GM21447 (cell line): ENCODE results near the gene MYL3.
"Not testable (repeated sequence)": the region's sequence is repeated elsewhere in the genome, so short reads cannot be mapped to it uniquely, and the experiment has no call there.

Experiments used
- ATAC-seq: cut with Tn5 transposase; IDR thresholded peaks from one replicate; pipeline ENCODE4 v1.9.1; 2021; ENCODE audit not compliant: unreplicated experiment

MYL3 gene

DNA sequence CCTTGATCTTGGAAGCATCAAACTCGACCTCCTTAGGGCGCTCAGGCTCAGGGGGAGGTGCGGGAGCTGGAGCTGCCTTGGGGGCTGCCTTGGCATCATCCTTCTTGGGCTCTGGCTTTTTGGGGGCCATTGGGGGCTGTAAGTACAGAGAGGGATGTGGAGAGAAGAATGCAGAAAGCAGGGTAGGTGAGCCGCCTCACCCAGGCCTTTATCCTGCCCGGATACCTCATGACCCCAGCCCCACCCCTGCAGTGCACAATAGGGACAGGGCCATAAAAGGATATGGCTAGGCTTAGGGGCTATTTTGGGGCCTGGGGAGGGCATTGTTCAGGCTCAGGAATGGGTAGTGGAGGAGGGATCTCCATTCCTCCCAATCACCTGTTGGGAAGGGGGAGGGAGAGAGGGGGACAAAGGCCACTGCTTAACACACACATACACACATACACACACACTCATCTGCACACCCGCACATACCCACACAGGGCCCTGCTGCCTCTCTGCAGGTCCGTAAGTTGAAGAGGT lies at the start of gene MYL3:
Gene MYL3, minus strand, starts transcription at position 184 of the 522 bp plus-strand sequence. Its CDS starts 54 bp downstream, at position 130.
- ATAC-seq, result no peak

DNA sequence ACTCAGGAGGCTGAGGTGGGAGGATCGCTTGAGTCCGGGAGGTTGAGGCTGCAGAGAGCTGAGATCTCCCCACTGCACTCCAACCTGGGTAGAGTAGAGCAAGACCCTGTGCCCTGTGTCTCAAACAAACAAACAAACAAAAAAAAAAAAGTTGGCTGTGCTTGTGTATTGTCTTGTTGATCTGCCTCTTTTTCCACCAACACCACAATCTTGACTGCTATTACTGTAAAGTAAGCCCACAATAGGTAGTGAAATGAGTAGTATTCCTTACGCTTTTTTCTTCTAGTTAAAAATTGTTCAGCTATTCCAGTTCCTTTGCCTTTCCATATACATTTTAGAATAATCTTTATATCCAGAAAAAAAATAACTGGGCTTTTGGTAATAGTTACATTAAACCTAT lies 49.7 kb upstream of the MYL3 start:
- ATAC-seq, result no peak

DNA sequence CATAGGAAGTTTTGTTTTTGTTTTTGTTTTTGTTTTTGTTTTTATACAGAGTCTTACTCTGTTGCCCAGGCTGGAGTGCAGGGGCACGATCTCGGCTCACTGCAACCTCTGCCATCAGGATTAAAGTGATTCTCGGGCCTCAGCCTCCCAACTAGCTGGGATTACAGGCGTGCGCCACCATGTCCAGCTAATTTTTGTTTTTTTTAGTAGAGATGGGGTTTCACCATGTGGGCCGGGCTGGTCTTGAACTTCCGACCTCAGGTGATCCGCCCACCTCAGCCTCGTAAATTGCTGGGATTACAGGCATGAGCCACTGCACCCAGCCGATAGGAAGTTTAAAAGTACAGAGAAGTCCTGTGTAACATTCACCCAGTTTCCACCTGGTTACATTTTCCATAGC lies 47.7 kb upstream of the MYL3 start:
- not testable (repeated sequence) for ATAC-seq

DNA sequence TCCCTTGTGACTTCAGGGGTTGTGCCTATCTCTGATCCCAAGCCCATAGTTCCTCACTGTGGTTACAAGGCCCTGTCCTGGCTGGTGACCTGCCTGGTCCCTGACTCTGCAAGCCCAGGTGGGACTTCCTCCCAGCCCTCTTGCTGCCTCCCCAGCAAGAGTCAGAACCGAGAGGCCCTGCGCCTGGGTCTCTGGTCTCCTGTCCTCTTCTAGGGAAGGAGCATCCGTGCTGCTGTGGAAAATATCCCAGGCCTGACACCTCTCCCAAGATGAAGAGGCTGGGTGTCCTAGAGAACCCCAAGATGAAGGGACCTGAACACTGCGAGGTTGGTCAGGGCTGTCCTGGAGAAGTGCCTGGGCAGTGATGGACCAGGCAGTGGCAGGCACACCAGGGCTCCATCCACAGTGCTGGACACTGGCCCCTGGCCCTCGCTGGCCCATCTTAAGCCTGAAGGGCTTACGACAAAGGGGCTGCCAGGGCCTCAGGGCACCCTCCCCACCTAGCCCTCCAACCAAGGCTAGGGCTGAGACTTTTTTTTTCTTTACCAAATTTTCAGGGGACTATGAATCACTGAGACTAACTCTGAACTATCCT lies 47.0 kb upstream of the MYL3 start:
- ATAC-seq, result no peak

DNA sequence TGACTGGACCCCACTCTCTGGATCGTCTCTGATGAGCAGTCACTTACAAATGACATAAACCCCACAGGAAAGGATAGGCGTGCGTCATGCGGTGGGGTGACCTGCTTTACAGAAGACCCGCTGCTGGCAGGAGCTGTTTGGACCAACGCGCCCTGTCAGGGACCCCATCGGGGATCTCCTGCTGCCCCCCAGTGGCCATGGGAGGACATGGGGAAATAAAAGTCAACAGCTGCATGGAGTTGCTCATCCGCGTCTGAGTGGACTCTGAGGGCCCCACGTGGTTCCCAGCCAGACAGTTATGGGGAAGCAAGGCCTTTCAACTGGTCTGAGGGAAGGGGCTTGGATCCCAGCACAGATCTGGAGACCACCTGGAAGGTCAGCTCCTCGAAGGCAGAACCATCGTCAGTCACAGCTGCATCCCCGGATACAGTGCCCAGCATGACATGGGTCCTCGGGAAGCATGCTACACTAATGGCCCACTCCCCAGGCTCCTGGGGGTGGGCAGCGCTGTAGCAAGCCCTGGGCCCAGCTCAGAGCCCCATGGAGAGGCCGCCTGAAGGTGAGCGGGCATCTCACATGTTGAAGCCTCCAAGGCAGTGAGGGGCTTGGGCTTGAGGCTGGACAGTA lies 46.4 kb upstream of the MYL3 start:
- ATAC-seq, result no peak

DNA sequence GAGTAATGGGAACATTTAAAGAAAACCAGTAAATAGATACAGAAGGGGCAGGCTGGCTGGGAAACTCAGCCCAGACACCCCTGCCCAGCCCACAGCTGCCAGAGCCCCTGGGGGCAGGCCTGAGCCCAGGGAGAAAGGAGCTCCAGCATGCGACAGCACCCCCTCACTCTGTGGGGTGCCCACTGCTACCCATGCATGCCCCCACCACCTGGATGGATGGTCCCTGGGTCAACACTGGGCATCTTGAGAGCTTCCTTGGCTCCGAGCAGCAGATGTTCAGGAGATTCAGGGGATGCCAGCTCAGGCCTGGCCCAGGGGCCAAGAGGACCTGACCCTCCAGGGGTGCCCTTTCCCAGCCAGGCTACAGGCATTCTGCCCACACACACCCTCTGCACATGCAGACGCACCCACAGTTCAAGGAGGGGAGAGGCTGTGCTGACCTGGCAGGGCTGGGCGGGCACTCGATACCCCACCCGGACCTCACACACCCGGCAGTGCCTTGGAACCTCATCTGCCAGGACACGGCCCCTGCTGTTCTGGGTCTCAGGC lies 45.8 kb upstream of the MYL3 start:
- ATAC-seq, result no peak

DNA sequence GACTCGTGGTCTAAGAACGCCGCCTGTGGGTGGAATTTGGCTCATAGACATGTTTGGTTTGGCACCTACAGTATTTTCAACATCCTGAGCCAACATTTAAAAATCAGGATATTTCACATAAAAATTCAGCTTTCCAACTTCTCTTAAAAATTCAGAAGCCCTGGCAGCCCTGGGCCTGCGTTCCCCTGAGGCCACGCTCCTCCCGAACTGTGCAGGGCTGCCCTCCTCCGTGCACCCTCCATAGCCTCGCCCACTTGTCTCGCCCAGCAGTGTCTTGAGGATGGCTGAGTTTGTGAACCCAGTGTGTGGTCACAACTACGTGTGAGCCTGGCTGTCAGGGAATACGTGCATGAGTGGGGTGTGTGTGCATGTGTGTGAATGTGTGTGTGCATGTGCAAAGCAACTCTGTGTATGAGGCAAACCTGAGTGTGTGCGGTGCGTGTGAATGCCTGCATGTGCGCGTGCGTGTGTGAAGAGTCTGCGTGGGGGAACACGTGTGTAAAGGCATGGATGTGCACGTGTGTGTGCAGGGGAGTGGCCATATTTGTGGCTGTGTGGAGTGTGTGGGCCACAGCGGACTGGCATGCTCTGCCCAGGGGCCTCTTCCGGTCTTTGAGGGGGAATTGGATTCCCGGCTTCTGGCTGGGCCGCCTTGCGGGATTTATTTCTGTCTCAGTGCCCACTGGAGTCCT lies 45.2 kb upstream of the MYL3 start:
- no peak for ATAC-seq

DNA sequence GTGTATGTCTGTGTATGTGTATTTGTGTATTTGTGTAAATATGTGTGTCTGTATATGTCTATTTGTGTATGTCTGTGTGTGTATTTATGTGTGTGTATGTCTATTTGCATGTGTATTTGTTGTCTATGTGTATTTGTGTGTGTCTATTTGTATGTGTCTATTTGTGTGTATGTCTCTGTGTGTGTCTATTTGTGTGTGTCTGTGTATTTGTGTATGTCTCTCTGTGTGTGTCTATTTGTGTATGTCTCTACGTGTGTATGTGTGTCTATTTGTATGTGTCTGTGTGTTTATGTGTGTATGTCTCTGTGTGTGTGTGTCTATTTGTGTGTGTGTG lies 44.7 kb upstream of the MYL3 start:
- no peak for ATAC-seq

DNA sequence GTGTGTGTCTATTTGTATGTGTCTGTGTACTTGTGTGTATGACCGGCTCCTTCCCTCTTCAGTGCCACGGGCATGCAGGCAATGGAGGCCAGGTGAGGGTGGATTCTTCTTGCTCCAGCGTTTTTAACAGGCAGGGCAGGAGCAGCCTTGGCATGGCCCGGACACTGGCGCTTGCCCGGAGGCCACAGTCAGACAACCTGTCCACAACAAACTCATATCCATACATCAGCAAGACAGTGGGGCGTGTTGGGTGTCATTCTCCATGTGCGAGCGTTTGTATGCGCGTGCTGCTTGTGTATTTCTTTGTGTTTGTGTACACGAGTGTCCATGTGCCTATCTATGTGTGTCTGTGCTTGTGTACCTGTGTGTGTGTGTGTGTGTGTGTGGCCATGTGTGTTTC lies 44.0 kb upstream of the MYL3 start:
- no peak for ATAC-seq

DNA sequence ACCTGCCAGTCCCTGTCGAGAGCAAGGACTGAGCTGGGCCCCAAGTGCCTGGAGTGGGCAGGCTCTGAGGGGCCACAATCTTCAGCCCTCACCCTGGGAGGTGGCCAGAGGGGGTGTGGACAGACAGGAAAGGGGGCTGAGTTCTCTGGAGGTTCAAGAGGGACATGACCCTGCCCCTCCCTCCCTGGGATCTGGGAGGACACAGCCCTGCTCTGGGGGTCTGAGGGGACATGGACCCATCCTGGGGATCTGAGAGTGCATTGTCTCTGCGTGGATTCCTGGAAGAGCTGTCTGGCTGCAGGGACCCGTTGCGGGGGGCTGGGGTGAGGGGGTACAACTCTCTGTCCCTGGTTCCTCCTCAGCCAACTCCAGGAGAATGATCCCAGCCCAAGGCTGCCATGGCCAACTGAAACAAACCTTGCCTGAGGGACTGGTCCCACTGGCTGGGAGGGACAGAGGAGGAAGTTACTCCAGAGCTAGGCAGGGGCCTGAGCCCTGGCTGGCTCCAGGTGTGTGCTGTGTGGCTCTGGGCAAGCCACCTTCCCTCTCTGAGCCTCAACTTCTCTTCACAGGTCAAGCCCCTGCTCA lies 43.3 kb upstream of the MYL3 start:
- no peak for ATAC-seq

DNA sequence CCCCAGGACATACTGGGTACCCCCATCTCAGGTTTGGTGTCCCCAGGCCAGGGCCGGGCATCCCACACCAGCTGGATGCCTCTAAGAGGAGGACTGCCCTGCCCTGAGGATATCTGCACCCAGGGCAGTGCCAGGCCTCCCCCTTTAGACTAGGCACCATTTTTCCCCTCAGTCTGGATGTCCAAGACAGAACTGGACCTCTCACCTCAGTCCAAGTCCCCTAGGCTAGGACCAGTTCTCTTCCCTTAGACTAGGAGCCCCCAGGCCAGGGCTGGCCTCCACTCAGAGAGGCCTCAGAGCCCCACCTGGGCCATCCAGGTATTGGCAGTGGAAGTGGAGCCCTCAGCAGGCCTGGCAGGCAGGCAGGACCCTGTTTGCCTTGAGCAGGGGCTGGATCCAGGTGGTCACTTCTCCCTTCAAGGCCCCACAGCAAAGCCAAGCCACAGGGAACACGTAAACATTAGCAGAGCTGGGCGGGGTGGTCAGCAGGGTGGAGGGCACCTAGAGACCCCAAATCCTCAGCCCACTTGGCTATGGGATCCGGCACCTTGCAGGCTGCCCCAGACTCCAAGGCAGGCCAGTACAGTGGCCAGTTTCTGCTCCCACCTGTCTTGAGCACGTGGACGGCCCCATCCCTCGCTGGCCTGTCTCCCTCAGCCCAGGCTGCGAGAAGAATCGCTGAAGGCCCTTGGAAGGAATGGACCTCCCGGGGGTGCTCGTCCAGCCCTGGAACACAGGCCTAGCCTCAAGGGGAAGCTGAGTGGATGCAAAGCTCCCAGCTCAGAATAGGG lies 42.6 kb upstream of the MYL3 start:
- ATAC-seq, result no peak

DNA sequence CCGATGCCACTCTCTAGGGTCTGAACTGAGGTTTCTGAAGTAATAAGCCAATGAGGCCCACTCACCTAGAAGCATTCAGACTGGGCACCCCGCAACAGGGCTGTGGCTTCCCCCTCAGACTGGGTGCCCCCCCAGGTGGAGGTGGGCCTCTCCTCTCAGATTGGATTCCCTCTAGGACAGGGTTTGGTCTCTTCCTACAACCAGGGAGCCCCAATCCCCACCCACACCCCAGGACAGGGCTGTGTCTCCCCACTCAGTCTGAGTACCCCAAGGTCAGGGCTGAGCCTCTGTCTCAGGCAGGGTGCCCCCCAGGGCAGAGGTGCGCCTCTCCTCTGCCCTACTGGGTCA lies 41.9 kb upstream of the MYL3 start:
- no peak for ATAC-seq

DNA sequence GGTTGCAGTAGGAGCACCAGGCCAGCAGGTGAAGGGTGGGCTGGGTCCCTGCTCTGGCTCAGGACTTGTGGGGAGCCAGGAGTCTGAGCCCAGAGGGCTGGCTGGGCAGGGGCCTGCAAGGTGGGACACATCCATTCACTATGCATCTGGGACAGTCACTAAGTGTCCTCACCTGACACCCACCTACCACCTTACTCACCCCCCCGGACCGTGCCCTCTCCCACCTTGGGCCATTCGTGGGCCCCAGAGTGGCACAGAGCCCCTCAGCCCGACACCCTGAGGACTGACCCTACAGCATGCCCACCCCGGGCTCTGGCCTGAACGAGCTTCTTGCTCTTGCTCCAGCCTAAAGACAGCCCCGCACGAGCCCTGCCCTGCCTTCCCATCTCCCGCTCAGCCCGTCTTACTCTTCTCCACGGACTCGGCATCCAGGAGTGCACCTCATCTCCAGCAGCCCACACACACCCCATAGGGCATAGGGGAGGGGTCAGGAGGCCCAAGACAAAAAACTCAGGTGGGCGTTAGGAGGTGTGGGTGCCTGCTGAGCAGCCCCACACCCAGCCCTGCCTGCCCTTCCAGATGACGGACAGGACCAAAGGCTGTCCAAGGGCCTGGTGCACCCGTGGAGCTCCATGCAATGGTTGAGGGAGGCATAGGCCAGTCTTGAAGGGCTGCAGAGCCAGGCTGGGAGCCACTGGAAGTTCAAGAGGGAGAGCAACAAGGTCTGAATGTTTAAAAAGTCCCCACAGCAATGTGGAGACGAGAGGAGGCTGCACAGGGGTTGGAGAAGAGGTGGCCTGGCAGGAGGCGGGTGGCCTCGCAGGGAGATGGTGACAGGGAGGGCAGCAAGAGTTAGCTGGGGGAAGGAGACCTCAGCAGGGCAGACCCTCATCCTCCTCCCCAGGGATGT lies 41.3 kb upstream of the MYL3 start:
- no peak for ATAC-seq

DNA sequence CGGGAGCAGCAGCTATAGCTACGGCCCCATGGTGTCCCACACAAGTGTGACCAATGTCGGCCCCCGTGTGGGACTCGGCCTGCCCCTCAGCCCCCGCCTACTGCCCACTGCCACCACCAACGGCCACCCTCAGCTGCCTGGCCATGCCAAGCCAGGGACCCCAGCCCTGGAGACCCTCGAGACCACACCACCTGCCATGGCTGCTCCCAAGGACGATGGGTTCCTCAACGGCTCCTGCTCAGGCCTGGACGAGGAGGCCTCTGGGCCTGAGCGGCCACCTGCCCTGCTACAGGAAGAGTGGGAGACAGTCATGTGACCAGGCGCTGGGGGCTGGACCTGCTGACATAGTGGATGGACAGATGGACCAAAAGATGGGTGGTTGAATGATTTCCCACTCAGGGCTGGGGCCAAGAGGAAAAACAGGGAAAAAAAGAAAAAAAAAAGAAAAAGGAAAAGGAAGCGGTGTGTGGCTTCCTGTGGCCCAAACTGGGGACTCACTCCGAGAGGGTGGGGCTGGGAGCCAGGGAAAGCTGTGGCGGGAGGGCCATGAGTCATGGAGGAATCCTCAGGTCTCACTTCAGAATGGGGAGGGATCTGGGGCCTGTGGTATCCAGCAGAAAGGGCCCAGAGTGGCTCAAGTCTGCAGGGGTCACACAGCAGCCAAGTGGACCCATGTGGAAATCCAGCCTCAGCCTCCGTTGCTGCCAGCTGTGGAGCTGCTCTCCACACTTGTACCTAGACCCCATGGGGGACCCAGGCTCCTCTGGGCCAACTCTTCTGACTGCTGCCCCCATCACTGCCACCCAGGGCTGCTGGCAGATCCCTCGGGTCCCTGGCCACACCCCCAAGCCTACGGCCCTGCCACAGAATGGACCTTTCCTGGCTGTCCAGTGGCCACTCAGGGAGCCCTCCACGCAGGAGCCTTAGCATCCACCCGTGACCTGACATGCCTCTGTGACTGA lies 40.4 kb upstream of the MYL3 start:
- no peak for ATAC-seq

DNA sequence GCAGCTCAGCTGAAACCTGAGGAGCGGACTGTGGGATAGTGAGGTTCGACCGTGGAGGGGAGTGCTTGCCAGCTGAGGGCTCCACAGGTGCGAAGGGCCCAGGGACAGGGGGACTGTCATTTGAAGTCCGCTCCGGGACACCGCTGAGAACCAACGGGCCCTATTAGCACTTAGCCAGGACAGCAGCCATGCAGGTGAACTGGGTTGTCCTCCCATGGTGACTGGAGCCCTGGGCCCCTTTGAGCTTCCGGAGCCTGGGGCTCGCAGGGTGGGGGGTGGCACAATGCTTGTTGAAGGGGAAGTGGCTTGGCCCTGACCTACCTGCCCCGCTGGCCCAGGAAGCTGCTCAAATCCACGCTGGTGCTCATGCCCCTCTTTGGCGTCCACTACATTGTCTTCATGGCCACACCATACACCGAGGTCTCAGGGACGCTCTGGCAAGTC lies 39.0 kb upstream of the MYL3 start:
- ATAC-seq, result no peak

DNA sequence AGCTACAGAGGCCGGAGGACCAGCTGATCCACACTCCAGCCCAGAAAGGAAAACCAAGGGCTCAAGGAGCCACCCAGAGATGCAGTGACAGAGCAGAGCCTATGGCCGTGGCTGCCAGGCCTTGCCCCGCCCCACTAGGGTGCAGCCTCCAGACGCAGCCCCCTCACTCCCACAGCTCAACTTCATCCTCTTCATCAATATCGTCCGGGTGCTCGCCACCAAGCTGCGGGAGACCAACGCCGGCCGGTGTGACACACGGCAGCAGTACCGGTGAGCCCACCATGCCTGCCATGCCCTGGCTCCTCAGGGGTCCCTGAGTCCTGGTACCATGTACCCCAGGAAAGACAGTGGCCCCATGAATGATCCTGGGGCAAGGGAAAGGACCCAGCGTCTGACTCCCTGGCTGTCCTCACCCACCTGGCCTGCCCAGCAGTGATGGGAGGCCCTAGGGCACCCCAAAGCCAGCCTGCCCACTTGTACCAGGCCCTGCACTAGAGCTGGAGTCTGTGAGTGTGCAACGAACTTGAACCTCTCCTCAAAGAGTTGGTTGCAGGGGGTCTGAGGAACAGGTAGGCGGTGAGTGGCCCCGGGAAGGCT lies 38.4 kb upstream of the MYL3 start:
- ATAC-seq, result no peak

DNA sequence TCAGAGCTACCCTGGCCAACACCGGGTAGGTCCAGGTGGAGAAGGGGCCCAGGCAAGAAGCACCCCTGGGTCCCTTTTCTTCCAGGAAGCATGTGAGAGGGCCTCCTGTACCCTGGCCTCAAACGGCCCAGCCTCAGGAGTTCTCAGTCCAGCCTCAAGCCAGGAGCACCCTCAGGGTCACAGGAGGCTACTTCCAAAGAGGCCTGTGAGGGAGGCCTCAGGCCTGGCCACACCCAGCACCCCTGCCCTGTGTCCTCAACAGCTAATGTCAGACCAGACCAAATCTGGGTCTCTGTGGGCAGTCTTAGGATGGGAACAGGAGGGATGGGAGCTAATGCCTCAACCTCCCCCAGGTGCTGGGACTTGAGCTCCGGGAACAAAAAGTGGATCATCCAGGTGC lies 37.8 kb upstream of the MYL3 start:
- no peak for ATAC-seq

DNA sequence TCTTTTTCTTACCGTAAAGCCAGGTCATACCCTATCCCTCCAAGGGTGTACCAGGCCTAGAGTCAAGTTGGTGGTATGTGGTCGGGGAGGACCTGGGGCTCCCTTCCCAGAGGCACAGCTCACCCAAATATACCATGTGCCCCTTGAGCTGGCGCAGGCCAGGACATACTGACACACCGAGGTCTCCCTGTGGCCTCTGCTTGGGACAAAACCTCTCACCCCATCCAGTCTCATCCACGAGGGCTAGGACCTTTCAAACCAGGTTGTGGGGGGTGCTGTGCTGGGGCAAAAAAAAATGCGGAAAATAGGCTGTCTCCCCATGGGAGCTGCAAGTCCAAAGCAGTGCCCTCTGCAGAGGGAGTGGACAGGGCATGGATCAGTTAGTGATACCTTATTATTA lies 37.1 kb upstream of the MYL3 start:
- ATAC-seq, result no peak

DNA sequence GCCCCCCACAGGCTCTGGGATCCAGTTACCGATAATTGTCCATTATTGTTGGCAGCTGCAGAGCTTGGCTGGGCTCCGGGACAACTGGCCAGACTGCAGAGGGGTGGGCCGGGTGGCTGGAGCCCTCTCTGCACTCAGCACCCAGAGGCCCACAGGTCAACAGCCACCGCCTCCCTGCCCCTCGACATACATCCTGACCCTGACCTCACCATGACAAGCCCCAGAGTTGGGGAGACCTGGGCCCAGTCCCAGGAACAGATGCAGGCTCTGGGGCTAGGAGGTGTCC lies 36.7 kb upstream of the MYL3 start:
- ATAC-seq, result no peak
